ENCODE data around the gene FBLN5. TPM values are rescaled to one million over a fixed set of nuclear protein-coding genes. Genes with fewer than 3 reads are reported as not detected.
A peak's percentile ranks its signal among the peaks of the same experiment; 100 is the strongest.

The FBLN5 gene
- total RNA-seq, 1 experiment from 2014 or later: 1.0 TPM

DNA sequence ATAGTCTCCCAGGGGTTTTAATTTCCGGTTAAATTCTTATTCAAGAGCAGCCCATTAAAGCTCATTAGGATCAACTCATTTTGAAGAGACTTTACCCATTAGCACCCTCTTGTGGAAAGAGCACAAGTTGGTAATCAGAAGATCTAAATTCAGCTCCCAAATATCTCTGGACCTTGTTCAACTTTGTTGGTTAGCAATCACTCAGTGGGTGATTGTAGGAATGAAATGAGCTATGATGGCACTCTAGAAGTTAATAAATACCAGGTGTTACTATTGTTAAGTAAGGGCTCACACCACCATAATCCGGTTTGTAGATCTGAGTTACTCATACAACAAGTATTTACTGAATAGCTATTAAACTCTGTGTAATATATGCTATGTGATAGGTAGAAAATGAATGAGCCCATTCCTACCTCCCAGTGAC lies 49.5 kb upstream of the FBLN5 start:
- H4K5ac ChIP-seq (ENCODE audit: insufficient read length, low read depth, low read length): no peak overlapping the region
- H3K23ac ChIP-seq (ENCODE audit: insufficient read length, low read depth, low read length): no peak overlapping the region
- no peak overlapping the region for H2BK5ac ChIP-seq (ENCODE audit: insufficient read length, low read length)
- H3K27ac Mint-ChIP-seq: no peak overlapping the region
- no peaks in the 10 kb centered on the region for H3K9me3 Mint-ChIP-seq
- H3K27me3 ChIP-seq (ENCODE audit: insufficient read depth, low read length): no peaks in the 10 kb centered on the region
- H2BK20ac ChIP-seq (ENCODE audit: low read depth, low read length, poor library complexity, severe bottlenecking): no peak overlapping the region
- no peak overlapping the region for H2AK5ac ChIP-seq (ENCODE audit: insufficient read length, low read length)
- peaks cover 7 to 41% (median 24%) of the 10 kb centered on the region in 3 experiments; a peak in 6 of 7 replicates for H3K36me3 Mint-ChIP-seq (ENCODE audit: insufficient read depth in 1 of 3, low read depth in 3 of 3)
- no peak overlapping the region for H4K8ac ChIP-seq (replicated peaks; ENCODE audit: insufficient read length, low read depth, low read length)
- H3K56ac ChIP-seq (ENCODE audit: insufficient read length, low read depth, low read length): no peak overlapping the region
- H3K4ac ChIP-seq (ENCODE audit: low read depth, low read length): no peak overlapping the region
- TF ChIP-seq, protein P1, sequence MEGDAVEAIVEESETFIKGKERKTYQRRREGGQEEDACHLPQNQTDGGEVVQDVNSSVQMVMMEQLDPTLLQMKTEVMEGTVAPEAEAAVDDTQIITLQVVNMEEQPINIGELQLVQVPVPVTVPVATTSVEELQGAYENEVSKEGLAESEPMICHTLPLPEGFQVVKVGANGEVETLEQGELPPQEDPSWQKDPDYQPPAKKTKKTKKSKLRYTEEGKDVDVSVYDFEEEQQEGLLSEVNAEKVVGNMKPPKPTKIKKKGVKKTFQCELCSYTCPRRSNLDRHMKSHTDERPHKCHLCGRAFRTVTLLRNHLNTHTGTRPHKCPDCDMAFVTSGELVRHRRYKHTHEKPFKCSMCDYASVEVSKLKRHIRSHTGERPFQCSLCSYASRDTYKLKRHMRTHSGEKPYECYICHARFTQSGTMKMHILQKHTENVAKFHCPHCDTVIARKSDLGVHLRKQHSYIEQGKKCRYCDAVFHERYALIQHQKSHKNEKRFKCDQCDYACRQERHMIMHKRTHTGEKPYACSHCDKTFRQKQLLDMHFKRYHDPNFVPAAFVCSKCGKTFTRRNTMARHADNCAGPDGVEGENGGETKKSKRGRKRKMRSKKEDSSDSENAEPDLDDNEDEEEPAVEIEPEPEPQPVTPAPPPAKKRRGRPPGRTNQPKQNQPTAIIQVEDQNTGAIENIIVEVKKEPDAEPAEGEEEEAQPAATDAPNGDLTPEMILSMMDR (conservative IDR thresholded peaks at IDR 0.05): peak; percentile 74
- H4K20me1 ChIP-seq (ENCODE audit: control insufficient read depth, insufficient read depth, insufficient read length): no peaks in the 10 kb centered on the region
- H2BK15ac ChIP-seq (ENCODE audit: low read depth, low read length): no peak overlapping the region
- H3K4me2 ChIP-seq (ENCODE audit: insufficient read depth, insufficient read length, low read length): no peak overlapping the region
- H3K4me1 ChIP-seq (ENCODE audit: insufficient read depth, low read length): no peaks in the 10 kb centered on the region
- H3K18ac ChIP-seq (ENCODE audit: insufficient read length, low read depth, low read length): no peak overlapping the region
- H3K14ac ChIP-seq (ENCODE audit: insufficient read depth, low read length): no peak overlapping the region
- H3K9ac ChIP-seq (ENCODE audit: extremely low read depth, insufficient read length, low read length): no peak overlapping the region
- no peaks in the 10 kb centered on the region for H3K79me2 ChIP-seq (ENCODE audit: insufficient read depth, low read length)
- H4K91ac ChIP-seq (ENCODE audit: insufficient read length, low read depth, low read length): no peak overlapping the region
- no peak overlapping the region for H3T11ph ChIP-seq (ENCODE audit: low read length)
- no peaks in the 10 kb centered on the region for H3K23me2 ChIP-seq (ENCODE audit: insufficient read length, low read depth, low read length, poor library complexity, severe bottlenecking)
- no peaks in the 10 kb centered on the region for H3K4me1 Mint-ChIP-seq
- H3K4me3 Mint-ChIP-seq: no peak overlapping the region
- H3K79me1 ChIP-seq (ENCODE audit: insufficient read depth, low read depth, low read length, poor library complexity, severe bottlenecking): no peaks in the 10 kb centered on the region
- H3K9me3 ChIP-seq (ENCODE audit: control insufficient read depth, low read depth, low read length): no peaks in the 10 kb centered on the region
- no peak overlapping the region for H2BK120ac ChIP-seq (ENCODE audit: low read depth, low read length, poor library complexity, severe bottlenecking)
- H3K27ac ChIP-seq (ENCODE audit: insufficient read length, low read depth, low read length): no peak overlapping the region
- no peak overlapping the region for H2BK12ac ChIP-seq (ENCODE audit: insufficient read length, low read depth, low read length)
- DNase-seq: no peak
- H3K27me3 Mint-ChIP-seq (ENCODE audit: low read depth): no peaks in the 10 kb centered on the region
- H2AFZ ChIP-seq (ENCODE audit: low read length): no peak overlapping the region
- no CpG with 5 or more reads among the region's 2 CpGs for WGBS (ENCODE audit: extremely low coverage, insufficient read length, low lambda C conversion rate)

Data from H9 (cell line).